ENCODE measurements around the gene TMEM9B. TPM values are rescaled to one million over a fixed set of nuclear protein-coding genes. Genes with fewer than 3 reads are reported as not detected.

The TMEM9B gene
- total and polyA plus RNA-seq, 9 donors, result 20.3 to 50.8 (median 29.2) TPM

DNA sequence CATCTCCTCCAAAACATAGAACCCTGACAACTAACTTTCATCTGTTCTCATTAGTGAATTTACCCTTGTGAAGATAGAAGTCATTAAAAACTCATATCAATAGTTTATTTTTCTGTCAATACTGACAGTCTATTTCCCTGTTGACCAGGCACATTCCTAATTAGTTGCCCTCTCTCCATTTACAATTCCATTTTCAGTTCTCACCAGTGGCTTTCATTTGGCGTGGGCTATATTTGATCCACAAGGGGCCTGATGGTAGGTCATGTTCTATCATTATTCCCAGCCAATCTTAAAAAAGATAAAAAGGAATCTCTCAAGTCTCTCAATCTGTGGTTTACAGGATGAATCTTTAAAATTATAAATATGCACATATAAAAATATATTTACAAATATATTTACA lies 57.1 kb downstream of the TMEM9B start:
- Histone ChIP-seq H3K9me3 (no peaks in the 10 kb centered on the region), H3K27ac (no peak overlapping the region), H3K36me3 (no peaks in the 10 kb centered on the region), H3K4me1 (ENCODE audit: insufficient read depth) (no peaks in the 10 kb centered on the region), H3K4me3 (no peak overlapping the region), H3K27me3 (no peaks in the 10 kb centered on the region)
- DNase-seq, result no peak
- intact Hi-C loops (cut with DNase I), result no loop called here
- WGBS, 3 donors, result 76 to 90% (median 79%) methylated on average over 1 of the region's 1 CpG
- TF ChIP-seq, protein P1, sequence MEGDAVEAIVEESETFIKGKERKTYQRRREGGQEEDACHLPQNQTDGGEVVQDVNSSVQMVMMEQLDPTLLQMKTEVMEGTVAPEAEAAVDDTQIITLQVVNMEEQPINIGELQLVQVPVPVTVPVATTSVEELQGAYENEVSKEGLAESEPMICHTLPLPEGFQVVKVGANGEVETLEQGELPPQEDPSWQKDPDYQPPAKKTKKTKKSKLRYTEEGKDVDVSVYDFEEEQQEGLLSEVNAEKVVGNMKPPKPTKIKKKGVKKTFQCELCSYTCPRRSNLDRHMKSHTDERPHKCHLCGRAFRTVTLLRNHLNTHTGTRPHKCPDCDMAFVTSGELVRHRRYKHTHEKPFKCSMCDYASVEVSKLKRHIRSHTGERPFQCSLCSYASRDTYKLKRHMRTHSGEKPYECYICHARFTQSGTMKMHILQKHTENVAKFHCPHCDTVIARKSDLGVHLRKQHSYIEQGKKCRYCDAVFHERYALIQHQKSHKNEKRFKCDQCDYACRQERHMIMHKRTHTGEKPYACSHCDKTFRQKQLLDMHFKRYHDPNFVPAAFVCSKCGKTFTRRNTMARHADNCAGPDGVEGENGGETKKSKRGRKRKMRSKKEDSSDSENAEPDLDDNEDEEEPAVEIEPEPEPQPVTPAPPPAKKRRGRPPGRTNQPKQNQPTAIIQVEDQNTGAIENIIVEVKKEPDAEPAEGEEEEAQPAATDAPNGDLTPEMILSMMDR (IDR thresholded peaks at IDR 0.05), result no peak
- TF ChIP-seq POLR2A (IDR thresholded peaks at IDR 0.05), result no peak
- no peak for TF ChIP-seq EP300 (IDR thresholded peaks at IDR 0.05)

DNA sequence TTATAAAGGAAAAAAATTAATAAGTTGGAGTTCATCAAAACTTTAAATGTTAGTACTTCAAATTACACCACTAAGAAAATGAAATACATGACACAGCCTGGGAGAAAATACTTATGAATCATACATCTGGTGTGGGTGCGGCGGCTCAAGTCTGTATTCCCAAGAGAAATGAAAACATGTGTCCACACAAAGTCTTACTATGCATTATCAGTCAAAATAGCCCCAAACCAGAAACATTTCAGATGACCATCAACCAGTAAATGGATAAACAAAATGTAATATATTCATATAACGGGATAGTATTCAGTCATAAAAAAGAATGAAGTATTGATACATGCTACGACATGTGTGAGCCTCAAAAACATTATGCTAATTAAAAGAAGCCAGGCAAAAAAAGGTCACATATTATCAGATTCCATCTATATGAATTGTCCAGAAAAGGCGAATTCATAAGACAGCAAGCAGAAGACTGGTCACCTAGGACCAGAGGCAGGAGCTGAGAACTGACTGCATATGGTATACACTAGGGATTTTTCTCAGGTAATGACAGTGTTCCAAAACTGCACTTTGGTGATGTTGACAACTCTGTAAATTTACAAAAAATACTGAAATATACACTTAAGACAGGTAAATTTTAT lies 58.6 kb downstream of the TMEM9B start:
- no peaks in the 10 kb centered on the region for H3K4me1 ChIP-seq (ENCODE audit: insufficient read depth)
- H3K4me3 ChIP-seq, result no peak overlapping the region
- H3K9me3 ChIP-seq, result no peaks in the 10 kb centered on the region
- H3K27me3 ChIP-seq, result no peaks in the 10 kb centered on the region
- no peaks in the 10 kb centered on the region for H3K36me3 ChIP-seq
- no peak for DNase-seq
- TF ChIP-seq, protein P1 (IDR thresholded peaks at IDR 0.05), result no peak
- TF ChIP-seq POLR2A (IDR thresholded peaks at IDR 0.05) (no peak), EP300 (IDR thresholded peaks at IDR 0.05) (no peak)
- intact Hi-C loops (cut with DNase I), result no loop called here
- 65 to 82% (median 70%) methylated on average over 5 of the region's 5 CpGs for WGBS, 3 donors
- no peak overlapping the region for H3K27ac ChIP-seq

DNA sequence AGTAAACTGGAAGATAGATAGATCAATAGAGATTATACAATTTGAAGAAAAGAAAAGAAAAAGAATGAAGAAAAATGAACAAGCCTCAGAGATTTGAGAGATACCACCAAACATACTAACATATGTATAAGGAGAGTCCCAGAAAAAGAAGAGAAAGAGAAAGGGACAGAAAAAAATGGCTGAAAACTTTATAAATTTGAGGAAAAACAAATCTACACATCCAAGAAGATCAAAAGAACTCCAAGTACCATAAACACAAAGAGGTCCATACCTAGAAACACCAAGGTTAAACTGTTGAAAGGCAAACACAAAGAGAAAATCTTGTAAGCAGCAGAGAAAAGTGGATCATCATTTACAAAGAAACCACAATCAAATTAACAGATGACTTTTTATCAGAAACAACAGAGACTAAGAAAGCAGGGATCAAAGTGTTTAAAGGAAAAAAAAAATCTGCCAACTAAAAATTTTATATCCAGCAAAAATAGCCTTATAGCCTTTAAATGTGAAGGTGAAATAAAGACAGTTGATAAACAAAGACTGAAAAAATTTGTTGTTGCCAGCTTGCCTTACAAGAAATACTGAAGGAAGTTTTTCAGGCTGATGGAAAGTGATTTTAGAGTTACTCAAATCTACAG lies 65.0 kb downstream of the TMEM9B start:
- intact Hi-C loops (cut with DNase I), result no loop called here
- no peak for DNase-seq
- H3K9me3 ChIP-seq, result no peaks in the 10 kb centered on the region
- H3K4me3 ChIP-seq, result no peak overlapping the region
- no peaks in the 10 kb centered on the region for H3K4me1 ChIP-seq (ENCODE audit: insufficient read depth)
- TF ChIP-seq POLR2A (IDR thresholded peaks at IDR 0.05), result no peak
- TF ChIP-seq, protein P1 (IDR thresholded peaks at IDR 0.05), result no peak
- no peak for TF ChIP-seq EP300 (IDR thresholded peaks at IDR 0.05)
- no peaks in the 10 kb centered on the region for H3K36me3 ChIP-seq
- H3K27ac ChIP-seq, result no peak overlapping the region
- no peaks in the 10 kb centered on the region for H3K27me3 ChIP-seq

Small RNA genes lying within 50 kb of the gene (small RNA-seq; reads per million reads assigned to genes)
- not detected for gene RF00019

Other genes with a start within 250 kb of the TMEM9B start
- gene AKIP1, start 53.3 kb downstream of the TMEM9B start, total RNA-seq, result 10 to 100 TPM; 12.4 to 26.2 (median 18.8) TPM
- gene AKIP1, start 53.3 kb downstream of the TMEM9B start, polyA plus RNA-seq, result 10 to 100 TPM; 20.8 to 42.3 TPM
- 1 to 10 TPM in 2 of 7 donors, under 1 TPM in 2, not detected in 3; 0.20 to 3.7 (median 0.96) TPM for gene C11orf16, start 31.5 kb downstream of the TMEM9B start, total RNA-seq
- not detected for gene C11orf16, start 31.5 kb downstream of the TMEM9B start, polyA plus RNA-seq
- not detected for gene ASCL3, start 21.4 kb downstream of the TMEM9B start, total RNA-seq
- not detected for gene ASCL3, start 21.4 kb downstream of the TMEM9B start, polyA plus RNA-seq
- 1 to 10 TPM in 3 of 7 donors, under 1 TPM in 4; 0.24 to 1.6 (median 0.99) TPM for gene NRIP3, start 39.6 kb upstream of the TMEM9B start, total RNA-seq
- gene NRIP3, start 39.6 kb upstream of the TMEM9B start, polyA plus RNA-seq, result 10 to 100 TPM in 1 of 2 donors, under 1 TPM in 1; 0.24 to 16.9 TPM
- gene SCUBE2, start 127.2 kb upstream of the TMEM9B start, total RNA-seq, result 1 to 10 TPM in 3 of 7 donors, under 1 TPM in 4; 0.12 to 3.7 (median 1.00) TPM
- gene SCUBE2, start 127.2 kb upstream of the TMEM9B start, polyA plus RNA-seq, result 1 to 10 TPM in 1 of 2 donors, under 1 TPM in 1; 0.84 to 8.2 TPM